ENCODE measurements around the gene PTPN14. TPM values are rescaled to one million over a fixed set of nuclear protein-coding genes. Genes with fewer than 3 reads are reported as not detected.
A peak's percentile ranks its signal among the peaks of the same experiment; 100 is the strongest.

PTPN14 gene
- total RNA-seq, 1 experiment from 2014 or later = 76.4 TPM

DNA sequence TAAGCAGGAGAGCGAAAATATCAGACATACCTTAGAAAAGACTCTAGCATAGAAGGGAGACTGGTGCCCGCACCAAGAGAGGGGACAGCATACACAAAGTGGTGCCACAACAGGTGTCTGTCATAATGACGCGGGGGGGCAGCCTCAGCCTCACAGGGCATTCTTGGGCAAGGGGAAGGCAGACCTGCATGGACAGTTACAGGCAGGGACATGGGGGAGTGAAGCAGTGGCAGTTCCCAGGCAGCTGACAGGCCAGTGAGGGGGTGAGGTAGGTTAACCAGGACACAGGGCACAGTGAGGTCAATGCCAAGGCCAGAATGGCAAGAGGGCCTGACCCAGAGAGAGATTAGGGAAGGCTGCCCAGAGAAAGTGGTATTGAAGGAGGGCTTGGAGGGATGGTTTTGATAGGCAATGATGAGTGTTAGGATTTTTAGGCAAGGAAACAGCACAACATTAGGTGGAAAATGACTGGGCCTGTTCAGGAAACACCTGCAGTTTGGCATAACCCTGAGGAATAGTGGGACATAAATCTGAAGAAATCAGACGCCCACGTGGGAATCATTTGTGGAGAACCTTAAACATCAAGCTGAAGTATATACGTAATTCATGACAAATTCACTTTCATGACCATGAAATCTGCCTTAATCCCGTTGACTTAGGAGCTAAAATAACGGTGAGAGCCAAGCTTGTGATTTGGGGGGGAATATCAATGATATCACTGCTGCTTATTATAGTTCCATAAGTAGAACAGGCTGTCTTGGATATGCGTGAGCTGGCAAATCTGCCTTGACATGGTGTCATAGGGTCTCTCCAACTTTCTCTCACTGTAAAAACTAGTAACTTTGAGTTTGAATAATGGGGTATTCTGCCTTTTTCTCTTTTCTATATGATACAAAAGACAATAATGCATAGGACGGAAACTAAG lies 8.9 kb downstream of the PTPN14 start:
- no peaks in the 10 kb centered on the region for H3K27me3 ChIP-seq (ENCODE audit: insufficient read depth, low read length)
- no peak overlapping the region for H2BK12ac ChIP-seq (ENCODE audit: insufficient read length, low read depth, low read length)
- no peak overlapping the region for H4K8ac ChIP-seq (replicated peaks; ENCODE audit: insufficient read length, low read depth, low read length)
- no peak overlapping the region for H2BK120ac ChIP-seq (ENCODE audit: low read depth, low read length, poor library complexity, severe bottlenecking)
- H3K4ac ChIP-seq (ENCODE audit: low read depth, low read length) = no peak overlapping the region
- no peak for DNase-seq
- H4K91ac ChIP-seq (ENCODE audit: insufficient read length, low read depth, low read length) = no peak overlapping the region
- no peaks in the 10 kb centered on the region for H3K23me2 ChIP-seq (ENCODE audit: insufficient read length, low read depth, low read length, poor library complexity, severe bottlenecking)
- no peak overlapping the region for H2BK20ac ChIP-seq (ENCODE audit: low read depth, low read length, poor library complexity, severe bottlenecking)
- H3K9me3 ChIP-seq (ENCODE audit: control insufficient read depth, low read depth, low read length) = no peaks in the 10 kb centered on the region
- no CpG with 5 or more reads among the region's 11 CpGs for whole genome bisulfite sequencing (ENCODE audit: extremely low coverage, insufficient read length, low lambda C conversion rate)
- no peak overlapping the region for H3K56ac ChIP-seq (ENCODE audit: insufficient read length, low read depth, low read length)
- H2BK5ac ChIP-seq (ENCODE audit: insufficient read length, low read length) = no peak overlapping the region
- H3K79me2 ChIP-seq (ENCODE audit: insufficient read depth, low read length) = peaks cover 45% of the 10 kb centered on the region; the same call in 1 of the 2 replicates
- Mint-ChIP-seq H3K27ac (peak overlapping the region in 1 of 3 experiments; percentile 27; a peak in 1 of 7 replicates), H3K36me3 (ENCODE audit: insufficient read depth in 1 of 3, low read depth in 3 of 3) (0 out of 7 replicates have a peak, but pooled peaks cover 0 to 2% (median 0%) of the 10 kb centered on the region in 3 experiments), H3K4me1 (peaks cover 37 to 51% of the 10 kb centered on the region in 2 experiments), H3K9me3 (no peaks in the 10 kb centered on the region), H3K27me3 (ENCODE audit: low read depth) (no peaks in the 10 kb centered on the region), H3K4me3 (no peak overlapping the region)
- no peak overlapping the region; the same call in 1 of the 2 replicates for H3K14ac ChIP-seq (ENCODE audit: insufficient read depth, low read length)
- H3K27ac ChIP-seq (ENCODE audit: insufficient read length, low read depth, low read length) = no peak overlapping the region
- H3K79me1 ChIP-seq (ENCODE audit: insufficient read depth, low read depth, low read length, poor library complexity, severe bottlenecking) = peaks cover 4% of the 10 kb centered on the region
- no peak overlapping the region for H2BK15ac ChIP-seq (ENCODE audit: low read depth, low read length)
- H4K20me1 ChIP-seq (ENCODE audit: control insufficient read depth, insufficient read depth, insufficient read length) = no peaks in the 10 kb centered on the region
- no peak overlapping the region for H3K18ac ChIP-seq (ENCODE audit: insufficient read length, low read depth, low read length)
- no peak overlapping the region for H3T11ph ChIP-seq (ENCODE audit: low read length)
- no peak overlapping the region for H3K23ac ChIP-seq (ENCODE audit: insufficient read length, low read depth, low read length)
- no peak overlapping the region for H2AK5ac ChIP-seq (ENCODE audit: insufficient read length, low read length)
- TF ChIP-seq, protein P1, sequence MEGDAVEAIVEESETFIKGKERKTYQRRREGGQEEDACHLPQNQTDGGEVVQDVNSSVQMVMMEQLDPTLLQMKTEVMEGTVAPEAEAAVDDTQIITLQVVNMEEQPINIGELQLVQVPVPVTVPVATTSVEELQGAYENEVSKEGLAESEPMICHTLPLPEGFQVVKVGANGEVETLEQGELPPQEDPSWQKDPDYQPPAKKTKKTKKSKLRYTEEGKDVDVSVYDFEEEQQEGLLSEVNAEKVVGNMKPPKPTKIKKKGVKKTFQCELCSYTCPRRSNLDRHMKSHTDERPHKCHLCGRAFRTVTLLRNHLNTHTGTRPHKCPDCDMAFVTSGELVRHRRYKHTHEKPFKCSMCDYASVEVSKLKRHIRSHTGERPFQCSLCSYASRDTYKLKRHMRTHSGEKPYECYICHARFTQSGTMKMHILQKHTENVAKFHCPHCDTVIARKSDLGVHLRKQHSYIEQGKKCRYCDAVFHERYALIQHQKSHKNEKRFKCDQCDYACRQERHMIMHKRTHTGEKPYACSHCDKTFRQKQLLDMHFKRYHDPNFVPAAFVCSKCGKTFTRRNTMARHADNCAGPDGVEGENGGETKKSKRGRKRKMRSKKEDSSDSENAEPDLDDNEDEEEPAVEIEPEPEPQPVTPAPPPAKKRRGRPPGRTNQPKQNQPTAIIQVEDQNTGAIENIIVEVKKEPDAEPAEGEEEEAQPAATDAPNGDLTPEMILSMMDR (conservative IDR thresholded peaks at IDR 0.05) = no peak
- H4K5ac ChIP-seq (ENCODE audit: insufficient read length, low read depth, low read length) = no peak overlapping the region
- no peak overlapping the region for H3K9ac ChIP-seq (ENCODE audit: extremely low read depth, insufficient read length, low read length)
- H3K4me1 ChIP-seq (ENCODE audit: insufficient read depth, low read length) = peaks cover 7% of the 10 kb centered on the region
- no peak overlapping the region for H2AFZ ChIP-seq (ENCODE audit: low read length)
- H3K4me2 ChIP-seq (ENCODE audit: insufficient read depth, insufficient read length, low read length) = no peak overlapping the region
